ENCODE measurements around the gene TLL1. TPM values are rescaled to one million over a fixed set of nuclear protein-coding genes. Genes with fewer than 3 reads are reported as not detected.

Gene TLL1
- total RNA-seq, 1 donor from 2014 or later, result not detected

- Mint-ChIP-seq H3K4me1 (no peaks in the 10 kb centered on the region), H3K27ac (no peak overlapping the region), H3K4me3 (no peak overlapping the region), H3K36me3 (ENCODE audit: low read depth) (no peaks in the 10 kb centered on the region), H3K9me3 (no peaks in the 10 kb centered on the region), H3K27me3 (peaks cover 16% of the 10 kb centered on the region)
- POLR2A ChIA-PET, result no interaction called here
- CTCF ChIA-PET, result no interaction called here
- intact Hi-C loops (cut with micrococcal nuclease), result no loop called here
- TF ChIP-seq, protein P1, sequence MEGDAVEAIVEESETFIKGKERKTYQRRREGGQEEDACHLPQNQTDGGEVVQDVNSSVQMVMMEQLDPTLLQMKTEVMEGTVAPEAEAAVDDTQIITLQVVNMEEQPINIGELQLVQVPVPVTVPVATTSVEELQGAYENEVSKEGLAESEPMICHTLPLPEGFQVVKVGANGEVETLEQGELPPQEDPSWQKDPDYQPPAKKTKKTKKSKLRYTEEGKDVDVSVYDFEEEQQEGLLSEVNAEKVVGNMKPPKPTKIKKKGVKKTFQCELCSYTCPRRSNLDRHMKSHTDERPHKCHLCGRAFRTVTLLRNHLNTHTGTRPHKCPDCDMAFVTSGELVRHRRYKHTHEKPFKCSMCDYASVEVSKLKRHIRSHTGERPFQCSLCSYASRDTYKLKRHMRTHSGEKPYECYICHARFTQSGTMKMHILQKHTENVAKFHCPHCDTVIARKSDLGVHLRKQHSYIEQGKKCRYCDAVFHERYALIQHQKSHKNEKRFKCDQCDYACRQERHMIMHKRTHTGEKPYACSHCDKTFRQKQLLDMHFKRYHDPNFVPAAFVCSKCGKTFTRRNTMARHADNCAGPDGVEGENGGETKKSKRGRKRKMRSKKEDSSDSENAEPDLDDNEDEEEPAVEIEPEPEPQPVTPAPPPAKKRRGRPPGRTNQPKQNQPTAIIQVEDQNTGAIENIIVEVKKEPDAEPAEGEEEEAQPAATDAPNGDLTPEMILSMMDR (IDR thresholded peaks at IDR 0.05), result no peak
- DNase-seq (no peak), ATAC-seq (ENCODE audit: low read depth) (no peak)
Measured at GRCh38 chr4:165879641-165880040, 6.6 kb downstream of the TLL1 start.

GRCh38 chr4:165894159-165894558 is 21.1 kb downstream of the TLL1 start:
- Mint-ChIP-seq H3K36me3 (ENCODE audit: low read depth) (no peaks in the 10 kb centered on the region), H3K27ac (no peak overlapping the region), H3K4me1 (no peaks in the 10 kb centered on the region), H3K9me3 (peaks cover 9% of the 10 kb centered on the region), H3K27me3 (no peaks in the 10 kb centered on the region), H3K4me3 (no peak overlapping the region)
- TF ChIP-seq, protein P1 (IDR thresholded peaks at IDR 0.05), result no peak
- ATAC-seq (ENCODE audit: low read depth) (no peak), DNase-seq (no peak)
- CTCF ChIA-PET, result no interaction called here
- intact Hi-C loops (cut with micrococcal nuclease), result no loop called here
- POLR2A ChIA-PET, result no interaction called here

- H3K27ac Mint-ChIP-seq, result no peak overlapping the region
- peaks cover 2% of the 10 kb centered on the region for H3K9me3 Mint-ChIP-seq
- no peaks in the 10 kb centered on the region for H3K4me1 Mint-ChIP-seq
- DNase-seq, result no peak
- no peaks in the 10 kb centered on the region for H3K36me3 Mint-ChIP-seq (ENCODE audit: low read depth)
- TF ChIP-seq, protein P1 (IDR thresholded peaks at IDR 0.05), result no peak
- no peaks in the 10 kb centered on the region for H3K27me3 Mint-ChIP-seq
- H3K4me3 Mint-ChIP-seq, result no peak overlapping the region
- ATAC-seq (ENCODE audit: low read depth), result no peak
- POLR2A ChIA-PET, result no interaction called here
- intact Hi-C loops (cut with micrococcal nuclease), result no loop called here
- CTCF ChIA-PET, result no interaction called here
Measured at GRCh38 chr4:165905405-165906027, 32.5 kb downstream of the TLL1 start.

DNA sequence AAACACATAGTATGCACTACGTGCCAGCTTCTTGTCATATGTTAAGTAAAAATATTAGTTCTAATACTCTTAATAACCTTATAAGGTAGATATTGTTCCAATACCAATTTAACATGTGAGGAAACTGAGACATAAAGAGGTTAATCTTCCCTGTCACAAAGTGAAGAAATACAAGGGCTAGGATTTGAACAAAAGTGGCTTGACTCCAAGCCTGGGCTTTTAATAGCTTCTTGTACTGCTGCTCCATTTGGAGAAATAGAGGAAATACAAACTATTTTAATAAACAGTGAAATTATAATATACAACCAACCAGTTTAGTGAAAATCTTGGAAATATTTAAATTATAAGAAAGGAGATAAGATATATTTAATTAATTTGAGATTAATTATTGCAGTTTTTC is 33.2 kb downstream of the TLL1 start:
- ATAC-seq (ENCODE audit: low read depth), result no peak
- TF ChIP-seq, protein P1 (IDR thresholded peaks at IDR 0.05), result no peak
- peaks cover 2% of the 10 kb centered on the region for H3K9me3 Mint-ChIP-seq
- no peak overlapping the region for H3K27ac Mint-ChIP-seq
- POLR2A ChIA-PET, result no interaction called here
- H3K4me3 Mint-ChIP-seq, result no peak overlapping the region
- H3K4me1 Mint-ChIP-seq, result no peaks in the 10 kb centered on the region
- H3K27me3 Mint-ChIP-seq, result no peaks in the 10 kb centered on the region
- DNase-seq, result no peak
- intact Hi-C loops (cut with micrococcal nuclease), result no loop called here
- CTCF ChIA-PET, result no interaction called here
- H3K36me3 Mint-ChIP-seq (ENCODE audit: low read depth), result no peaks in the 10 kb centered on the region

GRCh38 chr4:165909947-165910346 is 36.9 kb downstream of the TLL1 start:
- Mint-ChIP-seq H3K27me3 (no peaks in the 10 kb centered on the region), H3K9me3 (no peaks in the 10 kb centered on the region), H3K4me1 (no peaks in the 10 kb centered on the region), H3K4me3 (no peak overlapping the region), H3K27ac (no peak overlapping the region), H3K36me3 (ENCODE audit: low read depth) (no peaks in the 10 kb centered on the region)
- DNase-seq (no peak), ATAC-seq (ENCODE audit: low read depth) (no peak)
- intact Hi-C loops (cut with micrococcal nuclease), result no loop called here
- ChIA-PET POLR2A (no interaction called here), CTCF (no interaction called here)
- TF ChIP-seq, protein P1 (IDR thresholded peaks at IDR 0.05), result no peak

Data from activated B cell treated with CpG ODN at 0.5 μM for 24 hours (primary cell).